OCI-M1 (cell line): Measurements from ENCODE around the gene TCF7L1.
A peak's percentile ranks its signal among the peaks of the same experiment; 100 is the strongest.

Experiments
- DNase-seq: peaks from one replicate; lab custom pipeline; 2025; lab: John Stamatoyannopoulos, UW

The TCF7L1 gene

GRCh38 chr2:85255456-85255812 lies 122.2 kb downstream of the TCF7L1 start:
- no peak for DNase-seq

GRCh38 chr2:85255813-85256594 lies 122.8 kb downstream of the TCF7L1 start:
- DNase-seq, result no peak

GRCh38 chr2:85257359-85257969 lies 124.3 kb downstream of the TCF7L1 start:
- DNase-seq, result no peak

DNA sequence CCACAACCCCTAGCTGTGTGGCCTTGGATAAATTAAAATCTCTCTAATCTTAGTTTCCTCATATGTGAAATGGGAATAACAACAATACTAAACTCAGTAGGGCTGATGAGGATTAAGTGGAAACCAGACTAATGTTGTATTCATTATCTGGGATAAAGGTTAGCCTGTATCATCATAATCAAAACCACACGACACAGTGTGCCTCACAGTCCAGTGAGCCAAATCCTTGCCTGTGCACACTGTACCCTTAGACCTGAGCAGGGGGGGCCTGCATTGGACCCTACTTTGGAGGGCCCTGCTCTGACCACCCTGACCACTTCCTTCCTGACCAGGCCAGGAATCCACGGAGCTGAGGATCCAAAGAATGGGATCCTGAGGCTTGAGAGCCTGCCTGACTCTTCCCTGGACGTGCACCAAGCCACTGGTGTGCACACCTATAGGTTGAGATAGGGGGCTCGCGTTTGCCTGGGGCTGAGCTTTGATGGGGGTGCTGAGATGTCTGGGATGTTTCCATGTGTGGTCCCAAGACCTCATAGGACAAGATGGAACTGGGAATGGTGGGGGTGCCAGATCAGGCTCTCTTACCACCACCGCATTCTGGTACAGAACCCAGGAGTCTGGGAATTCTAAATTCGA lies 124.9 kb downstream of the TCF7L1 start:
- DNase-seq, result no peak

- DNase-seq, result no peak
Observed at GRCh38 chr2:85259101-85259590, 126.0 kb downstream of the TCF7L1 start.

- no peak for DNase-seq
Observed at GRCh38 chr2:85259879-85260278, 126.7 kb downstream of the TCF7L1 start.

GRCh38 chr2:85263591-85263990 lies 130.4 kb downstream of the TCF7L1 start:
- DNase-seq, result no peak

- no peak for DNase-seq
Observed at GRCh38 chr2:85264471-85264870, 131.3 kb downstream of the TCF7L1 start.

DNA sequence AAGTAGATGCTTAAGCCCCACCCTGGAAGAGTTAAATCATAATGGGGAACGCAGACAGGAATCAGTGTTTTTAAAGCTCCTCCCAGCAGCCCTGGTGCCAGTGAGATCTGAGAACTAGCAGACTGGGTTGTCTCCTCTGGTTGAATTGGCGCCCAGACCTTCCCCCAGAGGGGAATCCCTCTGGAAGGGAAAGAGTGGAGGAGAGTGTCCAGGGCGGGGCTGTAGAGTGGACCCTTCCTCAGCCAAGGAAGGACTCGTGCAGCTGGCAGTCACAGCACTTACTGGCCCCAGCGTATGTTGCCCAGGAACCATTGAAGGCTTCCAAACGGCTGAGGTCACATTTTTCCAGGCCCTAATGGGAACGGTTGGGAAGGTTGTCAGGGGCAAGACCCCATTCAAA lies 132.1 kb downstream of the TCF7L1 start:
- no peak for DNase-seq

DNA sequence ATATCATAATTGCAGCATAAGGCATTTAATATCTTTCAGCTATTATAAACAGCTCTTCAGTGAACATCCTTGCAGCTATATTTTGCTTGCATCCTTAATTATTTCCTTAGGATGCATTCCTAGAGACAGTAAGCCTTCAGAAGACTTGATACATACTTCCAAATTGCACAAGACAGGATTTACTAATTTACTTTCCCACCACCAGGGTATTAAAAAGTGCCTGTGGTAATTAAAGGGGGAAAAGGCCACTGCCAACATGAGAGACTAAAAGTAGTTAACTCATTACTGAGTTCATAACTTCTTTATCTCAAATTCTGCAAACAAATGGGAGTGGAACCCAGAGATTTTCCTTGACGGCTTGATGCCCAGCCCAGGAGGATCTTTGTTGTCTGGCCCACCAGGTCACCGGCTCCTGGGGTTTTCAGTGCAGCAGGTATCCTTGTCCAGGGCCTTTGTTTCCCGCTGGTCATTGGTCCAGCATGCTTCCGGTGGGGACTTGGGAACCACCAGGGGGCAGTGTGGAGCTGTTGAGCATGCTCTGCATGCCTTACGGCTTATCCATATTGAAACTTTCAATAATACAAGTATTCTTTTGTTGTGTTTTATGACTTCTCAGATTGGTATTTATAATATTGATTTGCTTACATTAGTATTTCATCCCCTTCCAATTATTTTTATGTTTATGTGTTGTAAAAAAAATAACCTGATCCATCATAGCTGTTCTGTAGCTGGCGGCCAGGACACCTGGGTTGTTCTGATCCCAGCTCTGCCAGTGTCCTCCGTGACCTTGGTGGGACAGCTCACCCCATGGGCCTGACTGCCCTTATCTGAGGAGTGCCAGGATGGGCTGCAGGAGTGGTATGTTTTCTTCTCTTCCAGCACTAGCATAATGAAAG lies 133.2 kb downstream of the TCF7L1 start:
- DNase-seq, result peak; percentile 73

DNA sequence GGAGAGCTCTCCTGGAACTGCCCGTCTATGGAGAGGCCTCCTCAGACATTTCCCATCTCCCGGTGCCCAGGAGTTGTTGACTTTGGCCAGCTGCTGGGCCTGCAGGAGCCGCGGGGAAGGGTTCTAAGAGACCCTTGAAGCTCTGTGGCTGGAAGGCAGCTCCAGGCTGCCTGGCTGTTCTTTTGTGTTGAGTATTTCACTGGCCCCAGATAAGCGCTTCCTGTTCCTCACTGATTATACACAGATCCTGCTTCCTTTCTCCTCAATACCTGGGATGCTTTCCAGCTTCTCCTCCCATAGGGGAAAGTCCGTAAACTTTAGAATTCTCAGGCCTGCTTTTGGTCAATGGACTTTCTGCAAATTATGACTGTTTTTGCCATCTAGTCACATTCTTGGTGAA lies 136.8 kb downstream of the TCF7L1 start:
- no peak for DNase-seq

GRCh38 chr2:85272357-85272756 lies 139.2 kb downstream of the TCF7L1 start:
- DNase-seq, result no peak

- no peak for DNase-seq
Observed at GRCh38 chr2:85273738-85274731, 140.8 kb downstream of the TCF7L1 start.

DNA sequence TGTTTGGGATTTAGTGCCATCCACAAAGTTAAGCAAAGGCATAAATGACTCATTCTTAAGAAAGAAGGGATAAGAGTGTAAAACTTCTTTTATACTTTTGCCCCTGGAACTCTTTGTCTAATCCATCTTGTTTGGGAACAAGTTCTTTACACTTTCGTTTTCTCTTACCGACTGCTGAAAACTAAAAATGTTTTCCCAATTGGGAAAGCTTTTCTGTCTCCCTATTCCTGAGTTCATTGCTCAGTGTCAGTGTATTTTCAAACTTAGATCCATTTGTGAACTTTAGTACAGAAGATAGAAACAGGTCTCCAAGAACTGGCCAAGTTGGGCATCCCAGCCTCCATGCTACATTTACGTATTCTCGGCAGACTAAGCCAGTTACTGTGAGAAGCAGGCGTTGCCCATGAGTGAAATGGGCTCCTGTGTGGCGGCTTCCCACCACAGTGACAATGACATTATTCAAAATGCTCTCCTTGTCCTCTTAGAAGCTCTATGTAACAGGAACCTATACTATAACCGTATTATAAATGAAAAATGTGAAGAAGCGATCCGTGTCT lies 142.9 kb downstream of the TCF7L1 start:
- no peak for DNase-seq

DNA sequence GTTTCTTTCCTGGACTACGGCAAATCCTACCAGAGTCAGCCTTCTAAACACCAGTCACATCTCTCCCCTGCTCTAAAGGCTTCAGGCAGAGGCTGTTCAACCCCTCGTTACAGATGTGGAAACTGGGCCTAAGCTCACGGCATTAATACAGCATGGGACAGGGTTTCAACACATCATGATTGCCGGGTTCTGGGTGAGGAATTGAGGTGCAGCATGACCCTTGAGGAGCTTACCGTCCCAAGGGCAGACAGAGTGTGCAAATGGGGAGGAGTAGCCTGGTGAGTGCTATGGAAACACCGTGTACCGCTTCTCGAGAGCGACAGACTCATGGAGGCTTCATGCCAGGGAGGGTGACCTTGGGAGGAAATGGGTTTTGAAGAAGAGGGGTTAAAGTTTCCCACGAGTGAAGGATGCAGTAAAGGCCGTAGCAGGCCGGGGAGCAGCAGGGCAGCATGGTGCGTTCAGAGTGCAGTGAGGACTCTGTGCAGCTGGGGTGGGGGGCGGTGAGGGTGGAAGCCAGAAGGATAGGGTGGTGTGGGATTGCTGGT lies 143.5 kb downstream of the TCF7L1 start:
- no peak for DNase-seq

- no peak for DNase-seq
Observed at GRCh38 chr2:85277416-85278158, 144.4 kb downstream of the TCF7L1 start.

- DNase-seq, result no peak
Observed at GRCh38 chr2:85278361-85278760, 145.2 kb downstream of the TCF7L1 start.

GRCh38 chr2:85281553-85281952 lies 148.4 kb downstream of the TCF7L1 start:
- DNase-seq, result no peak

DNA sequence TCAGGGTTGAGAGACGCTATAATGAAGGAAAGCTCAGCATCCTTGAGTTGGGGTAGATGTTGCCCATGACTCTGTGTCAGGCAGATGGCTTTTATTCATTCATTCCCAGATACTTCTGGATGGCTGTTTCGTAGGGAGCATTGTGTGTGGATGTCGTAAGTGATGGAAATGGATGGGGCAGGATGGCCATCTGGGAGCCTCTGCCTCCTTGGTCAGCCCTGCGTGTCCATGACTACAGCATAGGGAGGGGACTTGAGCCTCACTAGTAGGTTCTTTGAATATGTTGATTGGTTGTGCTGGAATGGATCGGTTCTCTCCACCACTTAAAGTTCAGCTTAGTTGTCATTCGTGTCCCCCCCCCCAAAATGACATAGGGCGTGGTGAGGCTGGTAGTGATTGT lies 149.7 kb downstream of the TCF7L1 start:
- no peak for DNase-seq

GRCh38 chr2:85283641-85284040 lies 150.4 kb downstream of the TCF7L1 start:
- no peak for DNase-seq
